Activated CD8-positive, alpha-beta memory T cell treated with anti-CD3 and anti-CD28 coated beads for 4 hours (primary cell): ENCODE results near the gene IL17RA.
"Not testable (repeated sequence)": the region's sequence is repeated elsewhere in the genome, so short reads cannot be mapped to it uniquely, and the experiment has no call there.

ENCODE experiments used
- DNase-seq, 2 donors: peaks; one replicate each; pipeline ENCODE4 v3.0.0-alpha.2; 2020; ENCODE audit warnings: low read depth in 2 of 2

Gene IL17RA

GRCh38 chr22:17084554-17085276 is at the start of gene IL17RA:
Gene IL17RA (plus strand): TSS chr22:17085000. CDS start chr22:17085092, 92 bp downstream.
- peak; percentile 83 to 92 for DNase-seq

GRCh38 chr22:17035246-17035645 is 49.6 kb upstream of the IL17RA start:
- DNase-seq, result no peak

- not testable (repeated sequence) for DNase-seq
These were observed 48.6 kb upstream of the IL17RA start for GRCh38 chr22:17035976-17036841.

- DNase-seq, result not testable (repeated sequence)
These were observed 47.7 kb upstream of the IL17RA start for GRCh38 chr22:17036842-17037711.

GRCh38 chr22:17043521-17043920 is 41.3 kb upstream of the IL17RA start:
- DNase-seq, result no peak

GRCh38 chr22:17046566-17047348 is 38.0 kb upstream of the IL17RA start:
- no peak for DNase-seq

GRCh38 chr22:17047656-17048055 is 37.1 kb upstream of the IL17RA start:
- DNase-seq, result no peak

GRCh38 chr22:17056058-17056457 is 28.7 kb upstream of the IL17RA start:
- DNase-seq, result no peak

- no peak for DNase-seq
These were observed 28.0 kb upstream of the IL17RA start for GRCh38 chr22:17056807-17057206.

- DNase-seq, result no peak
These were observed 26.6 kb upstream of the IL17RA start for GRCh38 chr22:17057959-17058814.

GRCh38 chr22:17060126-17060525 is 24.7 kb upstream of the IL17RA start:
- DNase-seq, result no peak

GRCh38 chr22:17063411-17064106 is 21.2 kb upstream of the IL17RA start:
- DNase-seq, result no peak

GRCh38 chr22:17064498-17065100 is 20.2 kb upstream of the IL17RA start:
- no peak for DNase-seq

GRCh38 chr22:17065433-17065832 is 19.4 kb upstream of the IL17RA start:
- DNase-seq, result no peak

- DNase-seq, result no peak
These were observed 11.9 kb upstream of the IL17RA start for GRCh38 chr22:17072877-17073276.

- DNase-seq, result no peak
These were observed 10.2 kb upstream of the IL17RA start for GRCh38 chr22:17074648-17075002.

- no peak for DNase-seq
These were observed 7.5 kb upstream of the IL17RA start for GRCh38 chr22:17077255-17077654.

GRCh38 chr22:17079572-17079971 is 5.2 kb upstream of the IL17RA start:
- DNase-seq, result no peak

- no peak for DNase-seq
These were observed 1.5 kb upstream of the IL17RA start for GRCh38 chr22:17083255-17083654.
